NK-92 (cell line): ENCODE measurements around the gene ICAM1.
"Not testable (repeated sequence)": the region's sequence is repeated elsewhere in the genome, so short reads cannot be mapped to it uniquely, and the experiment has no call there.

ENCODE experiments used
- DNase-seq: peaks from one replicate; lab custom pipeline; 2025; ENCODE audit not compliant: unreplicated experiment; lab: John Stamatoyannopoulos, UW

ICAM1 gene

DNA sequence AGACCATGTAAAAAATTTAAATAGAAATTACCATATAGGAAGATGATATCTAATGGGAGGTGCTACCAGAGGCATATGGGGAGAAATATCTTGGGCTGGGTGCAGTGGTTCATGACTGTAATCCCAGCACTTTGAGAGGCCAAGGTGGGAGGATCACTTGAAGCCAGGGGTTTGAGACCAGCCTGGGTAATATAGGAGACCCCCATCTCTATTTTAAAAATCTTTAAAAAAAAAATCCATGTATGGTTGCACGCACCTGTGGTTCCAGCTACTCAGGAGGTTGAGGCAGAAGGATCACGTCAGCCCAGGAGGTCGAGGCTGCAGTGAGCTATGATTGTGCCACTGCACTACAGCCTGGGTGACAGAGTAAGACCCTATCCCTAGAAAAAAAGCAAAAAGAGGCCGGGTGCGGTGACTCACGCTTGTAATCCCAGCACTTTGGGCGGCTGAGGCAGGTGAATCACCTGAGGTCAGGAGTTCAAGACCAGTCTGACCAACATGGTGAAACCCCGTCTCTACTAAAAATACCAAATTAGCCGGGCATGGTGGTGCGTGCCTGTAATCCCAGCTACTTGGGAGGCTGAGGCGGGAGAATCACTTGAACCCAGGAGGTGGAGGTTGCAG is 29.0 kb upstream of the ICAM1 start:
- not testable (repeated sequence) for DNase-seq

DNA sequence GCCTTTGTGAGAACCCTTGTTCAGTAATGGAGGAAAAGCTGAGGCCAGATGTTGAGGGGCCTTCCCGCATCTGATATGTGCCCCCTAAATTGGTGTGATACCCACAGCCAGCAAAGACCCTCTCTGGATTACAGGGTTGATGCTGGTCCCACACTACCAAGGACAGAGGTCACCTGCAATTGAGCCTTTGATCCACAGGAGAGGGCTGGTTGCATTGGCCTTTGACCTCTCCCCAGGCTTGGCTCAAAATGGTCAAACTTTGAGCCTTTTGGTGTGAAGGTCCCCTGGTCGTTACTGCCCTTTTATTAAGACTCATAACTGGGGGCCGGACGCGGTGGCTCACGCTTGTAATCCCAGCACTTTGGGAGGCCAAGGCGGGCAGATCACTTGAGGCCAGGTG is 27.3 kb upstream of the ICAM1 start:
- no peak for DNase-seq

DNA sequence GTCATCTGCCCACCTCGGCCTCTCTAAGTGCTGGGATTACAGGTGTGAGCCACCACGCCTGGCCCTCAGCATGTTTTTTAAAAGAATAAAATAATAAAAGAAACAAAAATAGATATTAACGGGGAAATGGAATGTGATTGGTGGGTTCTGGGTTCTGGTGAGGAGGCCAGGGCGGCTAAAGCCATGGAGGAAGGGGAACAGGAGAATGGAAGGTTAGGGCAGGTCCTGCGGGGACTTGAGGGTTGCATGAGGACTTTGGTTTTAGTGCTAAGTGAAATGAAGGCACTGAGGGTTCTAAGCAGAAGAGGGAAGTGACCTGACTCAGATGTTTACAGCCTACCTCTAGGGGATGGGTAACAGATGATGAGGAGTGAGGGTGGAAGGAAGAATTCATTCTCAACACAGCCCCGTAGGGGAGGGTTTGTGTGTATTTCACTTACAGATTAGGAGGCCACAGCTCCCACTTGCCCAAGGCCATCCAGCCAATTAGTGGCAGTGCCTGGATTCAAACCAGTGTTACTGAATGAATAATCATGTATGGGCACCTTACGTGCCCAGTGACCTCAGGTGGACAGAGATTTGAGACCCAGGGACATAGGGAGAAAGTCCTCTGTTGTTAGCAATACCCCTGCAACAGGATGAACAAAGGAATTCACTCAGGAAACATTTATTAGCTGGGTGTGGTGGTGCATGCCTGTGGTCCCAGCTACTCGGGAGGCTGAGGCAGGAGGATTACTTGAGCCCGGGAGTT is 25.6 kb upstream of the ICAM1 start:
- no peak for DNase-seq

DNA sequence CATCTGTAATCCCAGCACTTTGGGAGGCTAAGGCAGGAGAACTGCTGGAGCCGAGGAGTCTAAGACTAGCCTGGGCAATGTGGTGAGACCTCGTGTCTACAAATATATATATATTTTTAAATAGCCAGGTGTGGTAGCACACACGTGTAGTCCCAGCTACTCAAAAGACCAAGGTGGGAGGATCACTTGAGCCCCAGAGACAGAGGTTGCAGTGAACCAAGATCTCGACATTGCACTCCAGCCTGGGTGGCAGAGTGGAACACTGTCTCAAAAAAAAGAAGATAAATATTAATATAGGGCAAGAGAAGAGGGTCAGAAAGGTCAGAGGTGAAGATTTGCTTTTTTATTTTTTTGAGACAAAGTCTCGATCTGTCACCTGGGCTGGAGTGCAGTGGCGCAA is 24.4 kb upstream of the ICAM1 start:
- DNase-seq = no peak

DNA sequence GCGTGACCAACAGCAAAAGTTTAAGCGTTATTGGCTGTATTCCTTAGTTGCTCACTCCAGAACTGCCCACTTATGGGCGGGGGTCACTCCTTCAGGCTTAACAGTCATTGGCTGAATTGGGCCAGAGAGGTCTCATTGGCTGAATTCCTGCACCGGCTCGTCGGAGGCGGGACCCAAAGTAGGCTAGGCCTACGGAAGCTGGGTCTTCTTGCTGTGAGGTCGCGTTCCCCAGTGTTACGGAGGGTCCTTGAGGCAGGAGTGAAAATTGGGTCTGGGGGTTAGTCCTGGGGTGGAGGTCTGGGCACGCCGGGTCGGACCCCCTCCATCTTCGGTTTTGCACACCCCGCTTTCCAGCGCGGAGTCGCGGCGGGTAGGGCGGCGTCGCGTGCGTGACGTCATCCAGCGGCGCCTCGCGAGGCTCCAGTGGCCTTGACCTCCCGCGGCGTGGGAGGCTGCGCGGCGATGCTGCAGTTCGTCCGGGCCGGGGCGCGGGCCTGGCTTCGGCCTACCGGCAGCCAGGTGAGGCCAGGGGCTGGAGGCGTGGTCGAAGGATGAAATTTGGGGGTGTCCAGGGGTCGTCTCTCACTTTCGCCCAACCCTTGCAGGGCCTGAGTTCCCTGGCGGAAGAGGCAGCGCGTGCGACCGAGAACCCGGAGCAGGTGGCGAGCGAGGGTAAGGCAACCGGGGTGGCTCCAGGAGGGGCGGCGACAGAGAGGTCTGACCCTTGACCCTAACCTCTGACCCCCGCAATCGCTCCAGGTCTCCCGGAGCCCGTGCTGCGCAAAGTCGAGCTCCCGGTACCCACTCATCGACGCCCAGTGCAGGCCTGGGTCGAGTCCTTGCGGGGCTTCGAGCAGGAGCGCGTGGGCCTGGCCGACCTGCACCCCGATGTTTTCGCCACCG is 18.9 kb upstream of the ICAM1 start, which contains the start of gene MRPL4:
TSS of gene MRPL4 (plus strand) at position 423 of the 903 bp plus-strand sequence. CDS start at position 463, 40 bp downstream.
- DNase-seq = peak; percentile 85

DNA sequence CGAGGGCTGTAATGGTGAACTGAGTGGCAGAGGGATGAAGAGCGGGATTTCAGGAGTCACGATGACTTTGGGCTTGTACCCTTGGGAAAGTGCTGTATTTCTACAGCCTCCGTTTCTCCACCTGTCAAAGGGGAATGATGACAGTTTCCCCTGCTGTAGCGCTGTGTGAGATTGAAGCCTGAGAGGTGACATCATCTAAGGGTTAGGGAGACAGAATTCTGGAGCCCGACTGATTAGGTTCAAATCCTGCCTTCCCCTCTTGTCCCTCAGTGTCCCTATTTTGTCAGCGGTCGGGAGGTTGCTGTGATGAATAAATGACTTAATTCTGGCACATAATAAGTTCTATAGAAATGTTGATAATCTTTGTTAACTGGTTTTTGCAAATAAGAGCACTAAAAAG is 18.2 kb upstream of the ICAM1 start:
- DNase-seq = no peak

DNA sequence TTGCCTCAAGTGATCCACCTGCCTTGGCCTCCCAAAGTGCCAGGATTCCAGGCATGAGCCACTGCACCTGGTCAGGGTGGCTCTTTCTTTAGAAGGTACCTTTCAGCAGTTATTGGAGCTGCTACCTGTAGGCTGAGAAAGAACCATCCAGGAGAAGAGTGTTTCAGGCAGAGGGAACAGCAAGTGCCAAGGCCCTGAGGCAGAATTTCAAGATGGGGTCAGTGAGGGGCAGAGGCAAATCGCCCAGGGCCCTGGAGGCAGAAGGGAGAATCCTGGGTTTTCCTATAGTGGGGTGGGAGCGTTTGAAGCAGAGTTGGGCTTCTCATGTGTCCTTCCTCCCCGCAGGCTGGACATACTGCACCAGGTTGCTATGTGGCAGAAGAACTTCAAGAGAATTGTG is 16.7 kb upstream of the ICAM1 start:
- DNase-seq = no peak

DNA sequence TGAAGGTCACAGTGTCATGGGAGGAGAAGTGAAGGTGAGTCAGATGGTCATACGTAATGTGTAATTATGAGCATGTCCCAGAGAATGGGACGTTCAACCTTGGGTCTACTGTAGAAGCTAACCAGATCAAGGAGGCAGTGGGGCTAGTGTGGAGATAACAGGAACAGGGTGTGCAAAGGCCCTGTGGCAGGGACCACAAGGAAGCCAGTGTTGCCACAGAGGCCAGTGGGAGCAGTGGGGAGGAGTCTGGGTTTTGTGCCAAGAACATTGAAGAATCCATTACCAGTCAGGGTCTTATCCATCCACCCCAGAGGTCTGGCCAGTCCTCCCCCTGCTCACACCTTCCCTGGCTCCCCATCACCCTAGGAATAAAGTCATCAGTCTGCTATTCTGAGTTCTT is 15.6 kb upstream of the ICAM1 start:
- DNase-seq = no peak

DNA sequence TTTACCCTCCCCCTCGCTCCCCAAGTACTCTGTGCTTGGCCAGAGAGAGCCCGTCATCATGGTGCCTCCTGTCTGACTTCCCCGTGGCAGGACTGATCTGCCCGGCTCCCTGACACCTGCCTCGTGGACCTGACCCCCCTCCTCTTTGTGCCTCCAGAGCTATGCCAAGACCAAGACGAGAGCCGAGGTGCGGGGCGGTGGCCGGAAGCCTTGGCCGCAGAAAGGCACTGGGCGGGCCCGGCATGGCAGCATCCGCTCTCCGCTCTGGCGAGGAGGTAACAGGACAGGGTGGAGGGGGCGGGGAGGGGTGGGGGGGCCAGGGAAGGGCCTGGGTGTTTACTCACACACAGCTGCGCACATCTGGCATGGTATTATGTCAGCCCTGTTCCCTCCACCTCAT is 14.4 kb upstream of the ICAM1 start:
- DNase-seq = no peak

DNA sequence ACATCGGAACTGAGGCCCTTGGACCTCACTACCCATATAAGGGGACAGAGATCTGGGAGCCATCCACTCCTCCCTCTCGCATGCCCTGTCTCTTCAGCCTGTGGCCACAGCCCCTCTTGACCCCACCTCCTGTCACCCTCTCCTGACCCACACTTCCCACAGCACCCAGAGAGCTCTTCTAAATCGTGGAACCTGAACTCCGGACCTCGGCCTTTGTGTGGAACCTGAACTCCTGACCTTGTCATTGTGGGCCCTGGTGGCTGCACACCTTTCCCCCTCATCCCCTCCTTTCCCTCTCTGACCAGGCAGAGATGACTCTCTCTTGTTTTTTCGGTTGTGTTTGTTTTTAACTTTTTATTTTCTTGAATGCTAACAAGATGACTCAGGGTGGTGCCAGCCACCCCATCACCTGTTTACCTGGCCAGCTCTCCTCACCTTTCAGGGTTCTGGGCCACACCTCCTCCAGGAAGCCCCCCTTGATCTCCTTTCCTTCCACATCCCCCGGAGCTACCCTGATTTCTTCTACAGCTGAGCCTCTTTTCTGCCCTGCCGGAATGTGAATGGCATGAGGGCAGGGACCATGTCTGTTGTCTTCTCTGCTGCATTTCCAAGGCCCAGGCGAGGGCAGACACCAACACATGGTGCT is 13.8 kb upstream of the ICAM1 start:
- no peak for DNase-seq

DNA sequence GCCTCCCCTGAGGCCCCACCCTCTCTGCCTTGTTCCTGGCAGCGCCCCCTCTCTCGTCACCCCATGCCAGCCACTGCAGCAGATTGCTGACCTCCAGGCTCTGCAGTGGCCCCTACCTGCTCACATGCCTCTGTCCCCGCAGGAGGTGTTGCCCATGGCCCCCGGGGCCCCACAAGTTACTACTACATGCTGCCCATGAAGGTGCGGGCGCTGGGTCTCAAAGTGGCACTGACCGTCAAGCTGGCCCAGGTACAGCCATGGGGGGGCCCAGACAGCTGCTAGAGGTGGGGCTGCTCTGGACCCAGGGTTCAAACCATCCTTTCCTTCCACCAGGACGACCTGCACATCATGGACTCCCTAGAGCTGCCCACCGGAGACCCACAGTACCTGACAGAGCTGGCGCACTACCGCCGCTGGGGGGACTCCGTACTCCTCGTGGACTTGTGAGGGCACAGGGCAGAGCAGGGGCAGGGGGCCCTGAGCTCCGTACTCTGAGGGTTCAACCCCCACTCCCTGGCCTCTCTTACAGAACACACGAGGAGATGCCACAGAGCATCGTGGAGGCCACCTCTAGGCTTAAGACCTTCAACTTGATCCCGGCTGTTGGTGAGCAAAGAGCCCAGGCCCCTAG is 12.7 kb upstream of the ICAM1 start:
- no peak for DNase-seq

DNA sequence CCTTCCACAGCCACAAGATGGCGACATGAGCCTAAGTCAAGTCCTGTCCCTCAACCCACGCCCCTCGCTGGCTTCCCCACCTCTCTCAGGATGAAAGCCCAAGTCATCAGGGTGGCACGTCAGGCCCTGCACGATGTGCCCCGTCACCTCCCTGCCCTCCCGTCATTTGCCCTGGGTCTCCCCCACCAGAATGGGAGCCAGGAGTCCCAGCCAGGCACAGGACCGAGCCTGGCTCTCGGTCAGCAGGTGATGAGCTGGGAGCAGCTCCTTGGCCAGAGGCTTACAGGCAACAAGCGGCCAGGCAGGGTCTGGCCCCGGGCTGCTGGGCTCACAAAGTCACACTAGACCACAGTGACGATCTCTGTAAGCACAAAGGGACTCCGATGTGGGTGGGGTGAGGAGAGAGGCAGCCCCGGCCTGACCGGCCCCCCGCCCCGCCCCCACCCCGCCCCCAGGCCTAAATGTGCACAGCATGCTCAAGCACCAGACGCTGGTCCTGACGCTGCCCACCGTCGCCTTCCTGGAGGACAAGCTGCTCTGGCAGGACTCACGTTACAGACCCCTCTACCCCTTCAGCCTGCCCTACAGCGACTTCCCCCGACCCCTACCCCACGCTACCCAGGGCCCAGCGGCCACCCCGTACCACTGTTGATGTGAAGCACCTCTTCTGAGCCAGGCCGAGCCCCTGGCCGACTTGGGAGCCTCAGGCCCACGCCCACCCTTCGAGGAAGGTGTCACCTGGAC is 11.6 kb upstream of the ICAM1 start:
- DNase-seq = no peak

DNA sequence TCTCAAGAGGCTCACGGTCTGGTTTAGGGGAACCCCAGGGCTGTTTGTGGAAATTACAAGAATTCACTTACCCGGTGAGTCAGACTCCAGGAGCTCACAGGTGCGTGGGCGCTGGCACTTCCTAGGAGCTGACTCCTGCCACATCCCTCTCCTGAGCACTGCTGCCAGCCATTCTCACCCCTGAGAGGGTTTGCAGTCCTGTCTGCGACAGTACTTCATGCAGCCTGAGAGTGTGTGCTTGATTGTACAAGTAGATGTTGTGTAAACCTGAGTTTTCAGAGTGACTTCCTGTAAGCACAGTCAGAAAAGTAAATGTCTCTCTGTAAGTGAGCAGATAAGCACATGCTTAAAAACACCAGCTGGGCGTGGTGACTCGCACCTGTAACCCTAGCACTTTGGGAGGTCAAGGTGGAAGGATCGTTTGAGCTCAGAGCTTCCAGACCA is 10.8 kb upstream of the ICAM1 start:
- DNase-seq = no peak

DNA sequence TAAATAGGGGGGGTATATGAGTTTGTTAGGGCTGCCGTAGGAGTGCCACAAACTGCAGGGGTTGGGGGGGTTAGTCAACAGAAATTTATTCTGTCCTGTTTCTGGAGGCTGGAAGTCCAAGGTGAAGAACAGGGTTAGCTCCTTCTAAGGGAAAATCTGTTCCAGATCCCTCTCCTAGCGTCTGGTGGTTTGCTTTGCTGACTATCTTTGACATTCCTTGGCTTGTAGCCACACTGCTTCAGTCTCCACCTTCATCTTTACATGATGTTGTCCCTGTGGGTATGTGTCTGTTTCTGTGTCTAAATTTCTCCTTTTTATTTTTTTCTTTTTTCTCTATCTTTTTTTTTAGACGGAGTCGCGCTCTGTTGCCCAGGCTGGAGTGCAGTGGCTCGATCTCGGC is 8.1 kb upstream of the ICAM1 start:
- no peak for DNase-seq

DNA sequence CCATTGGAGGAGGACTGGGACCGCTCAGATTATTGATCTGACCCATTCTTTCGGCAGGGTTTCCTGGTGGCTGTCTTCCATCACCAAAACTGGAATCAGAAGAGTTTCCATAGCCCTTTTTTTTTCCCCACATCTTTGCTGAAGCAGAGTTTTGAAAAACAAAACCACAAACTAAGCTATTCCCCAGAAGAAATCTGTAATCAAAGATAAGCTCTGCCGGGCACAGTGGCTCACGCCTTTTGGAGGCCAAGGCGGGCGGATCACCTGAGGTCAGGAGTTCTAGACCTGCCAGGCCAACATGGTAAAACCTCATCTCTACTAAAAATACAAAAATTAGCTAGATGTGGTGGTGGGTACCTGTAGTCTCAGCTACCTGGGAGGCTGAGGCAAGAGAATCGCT is 4.2 kb upstream of the ICAM1 start:
- DNase-seq = no peak

DNA sequence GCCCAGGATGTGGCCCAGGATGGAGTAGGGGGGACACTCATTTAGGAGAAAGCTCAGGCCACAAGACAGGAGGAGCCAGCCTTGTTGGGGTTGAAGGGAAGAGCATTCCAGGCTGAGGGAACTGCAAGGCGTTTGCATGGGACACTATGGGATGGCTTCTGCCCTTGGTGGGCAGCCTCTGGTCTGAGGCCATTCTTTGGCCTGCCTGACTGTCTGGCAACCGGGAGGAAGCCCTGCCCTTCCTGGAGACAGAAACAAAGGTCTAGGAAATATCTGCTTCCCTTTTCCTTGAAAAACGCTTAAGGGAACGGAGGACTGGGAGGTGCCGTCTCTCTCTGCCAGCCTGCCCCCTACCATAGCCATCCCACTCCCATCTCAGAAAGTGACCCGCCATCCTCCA is 2.8 kb upstream of the ICAM1 start:
- no peak for DNase-seq

DNA sequence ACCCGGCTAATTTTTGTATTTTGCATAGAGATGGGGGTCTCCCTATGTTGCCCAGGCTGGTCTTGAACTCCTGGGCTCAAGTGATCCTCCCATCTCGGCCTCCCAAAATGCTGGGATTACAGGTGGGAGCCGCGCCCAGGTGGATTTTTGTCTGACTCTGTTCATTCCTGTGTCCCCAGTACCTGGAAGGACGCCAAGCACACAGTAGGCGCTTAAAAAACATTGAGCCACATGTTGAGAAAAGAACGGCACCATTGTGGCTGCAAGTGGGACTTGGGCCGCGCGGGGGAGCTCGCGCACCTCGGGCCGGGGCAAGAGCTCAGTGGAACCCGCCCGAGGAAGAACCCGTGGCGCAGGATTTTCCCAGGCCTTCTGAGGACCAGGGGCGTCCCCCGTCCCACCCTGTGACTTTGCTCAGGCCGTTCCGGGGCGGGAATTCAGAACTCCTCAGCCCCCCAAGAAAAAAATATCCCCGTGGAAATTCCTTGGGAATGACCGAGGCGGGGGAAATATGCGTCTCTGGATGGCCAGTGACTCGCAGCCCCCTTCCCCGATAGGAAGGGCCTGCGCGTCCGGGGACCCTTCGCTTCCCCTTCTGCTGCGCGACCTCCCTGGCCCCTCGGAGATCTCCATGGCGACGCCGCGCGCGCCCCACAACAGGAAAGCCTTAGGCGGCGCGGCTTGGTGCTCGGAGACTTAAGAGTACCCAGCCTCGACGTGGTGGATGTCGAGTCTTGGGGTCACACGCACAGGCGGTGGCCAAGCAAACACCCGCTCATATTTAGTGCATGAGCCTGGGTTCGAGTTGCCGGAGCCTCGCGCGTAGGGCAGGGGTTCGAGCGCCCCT is 1.4 kb upstream of the ICAM1 start:
- DNase-seq = no peak

DNA sequence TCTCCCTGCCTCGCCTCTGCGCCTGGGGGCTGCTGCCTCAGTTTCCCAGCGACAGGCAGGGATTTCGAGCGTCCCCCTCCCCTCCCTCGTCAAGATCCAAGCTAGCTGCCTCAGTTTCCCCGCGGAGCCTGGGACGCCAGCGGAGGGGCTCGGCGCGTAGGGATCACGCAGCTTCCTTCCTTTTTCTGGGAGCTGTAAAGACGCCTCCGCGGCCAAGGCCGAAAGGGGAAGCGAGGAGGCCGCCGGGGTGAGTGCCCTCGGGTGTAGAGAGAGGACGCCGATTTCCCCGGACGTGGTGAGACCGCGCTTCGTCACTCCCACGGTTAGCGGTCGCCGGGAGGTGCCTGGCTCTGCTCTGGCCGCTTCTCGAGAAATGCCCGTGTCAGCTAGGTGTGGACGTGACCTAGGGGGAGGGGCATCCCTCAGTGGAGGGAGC is 722 bp upstream of the ICAM1 start:
- no peak for DNase-seq

DNA sequence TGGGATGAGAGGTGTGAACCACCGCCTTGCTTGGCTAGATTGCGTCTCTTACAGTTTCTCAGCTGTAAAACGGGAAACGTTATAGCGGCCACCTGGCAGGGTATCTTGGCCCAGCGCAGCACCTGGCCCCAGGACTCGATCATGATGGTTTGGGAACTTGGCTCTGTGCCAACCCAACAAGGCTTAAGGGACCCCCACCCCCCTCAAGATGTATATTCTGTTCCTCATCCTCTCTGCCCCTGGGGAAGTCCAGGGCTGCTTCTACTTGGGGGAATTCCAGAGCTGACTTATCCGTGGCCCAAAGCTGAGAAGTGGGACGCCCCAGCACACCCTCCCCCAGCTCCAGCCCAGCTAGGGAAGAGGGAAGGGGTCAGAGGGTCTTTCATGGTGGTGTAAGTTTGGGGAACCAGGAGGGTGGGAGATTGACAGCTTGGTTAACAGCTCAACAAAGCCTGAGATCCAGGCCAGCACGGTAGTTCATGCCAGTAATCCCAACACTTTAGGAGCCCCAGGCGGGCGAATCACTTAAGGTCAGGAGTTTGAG is 695 bp downstream of the ICAM1 start:
- no peak for DNase-seq
